GM23248 (cell line): ENCODE results near the gene SIVA1. TPM values are rescaled to one million over a fixed set of nuclear protein-coding genes. Genes with fewer than 3 reads are reported as not detected.

Experiments
- DNase-seq: peaks from one replicate; pipeline ENCODE4 v3.0.0-alpha.2; 2015
- H2AFZ ChIP-seq: fragments of 200-600 bp; sonication (generic); 2 replicates; pipeline ENCODE4 v1.6.1; 2016; ENCODE audit warnings: antibody characterized with exemption
- H3F3A ChIP-seq: fragments of 200-600 bp; sonication (generic); 2 replicates; pipeline ENCODE4 v1.6.1; 2016; ENCODE audit warnings: mild to moderate bottlenecking, antibody characterized with exemption, mixed run types; ENCODE audit not compliant: insufficient read depth
- H3K27ac ChIP-seq: fragments of 200-600 bp; sonication (generic); 2 replicates; pipeline ENCODE4 v1.5.1; 2016; ENCODE audit warnings: mild to moderate bottlenecking
- H3K27me3 ChIP-seq: fragments of 200-600 bp; sonication (generic); replicated peaks from 2 replicates; pipeline ENCODE4 v1.6.1; 2016; ENCODE audit warnings: mild to moderate bottlenecking; ENCODE audit not compliant: insufficient read depth
- H3K36me3 ChIP-seq: fragments of 200-600 bp; sonication (generic); 2 replicates; pipeline ENCODE4 v1.6.1; 2016; ENCODE audit warnings: low read depth, mild to moderate bottlenecking
- H3K4me1 ChIP-seq: fragments of 200-600 bp; sonication (generic); 2 replicates; pipeline ENCODE4 v1.6.1; 2016; ENCODE audit warnings: mild to moderate bottlenecking; ENCODE audit not compliant: insufficient read depth
- H3K4me2 ChIP-seq: fragments of 200-600 bp; sonication (generic); one replicate; pipeline ENCODE4 v1.6.1; 2016; ENCODE audit warnings: mild to moderate bottlenecking; ENCODE audit not compliant: unreplicated experiment
- H3K4me3 ChIP-seq: fragments of 200-600 bp; sonication (generic); 2 replicates; pipeline ENCODE4 v1.5.1; 2016; ENCODE audit warnings: mild to moderate bottlenecking
- H3K79me2 ChIP-seq: fragments of 200-600 bp; sonication (generic); 2 replicates; pipeline ENCODE4 v1.6.1; 2016; ENCODE audit warnings: mild to moderate bottlenecking; ENCODE audit not compliant: insufficient read depth
- H3K9ac ChIP-seq: fragments of 200-600 bp; sonication (generic); 2 replicates; pipeline ENCODE4 v1.6.1; 2016; ENCODE audit warnings: mild to moderate bottlenecking
- H3K9me2 ChIP-seq: fragments of 200-600 bp; sonication (generic); 2 replicates; pipeline ENCODE4 v1.6.1; 2016; ENCODE audit warnings: mixed run types, mild to moderate bottlenecking, moderate library complexity; ENCODE audit not compliant: insufficient read depth
- H3K9me3 ChIP-seq: fragments of 200-600 bp; sonication (generic); one replicate; pipeline ENCODE4 v1.6.1; 2017; ENCODE audit warnings: low read depth
- H4K20me1 ChIP-seq: fragments of 200-600 bp; sonication (generic); 2 replicates; pipeline ENCODE4 v1.6.0; 2016; ENCODE audit not compliant: insufficient read depth
- EZH2 ChIP-seq: fragments of 200-600 bp; sonication (generic); IDR thresholded peaks from 2 replicates; pipeline ENCODE4 v1.6.1; 2018; ENCODE audit warnings: antibody characterized with exemption, mild to moderate bottlenecking; ENCODE audit not compliant: insufficient read depth, poor library complexity, severe bottlenecking
- EZH2phosphoT487 ChIP-seq: fragments of 200-600 bp; sonication (generic); IDR thresholded peaks from 2 replicates; pipeline ENCODE4 v1.6.1; 2018; ENCODE audit warnings: antibody characterized with exemption, moderate library complexity, mild to moderate bottlenecking, low read depth; ENCODE audit not compliant: insufficient read depth
- WGBS, 2 experiments: methylation state at CpG; one replicate each; pipeline ENCODE4 v1.1.6; 2015 to 2017; ENCODE audit warnings: low lambda C conversion rate in 2 of 2, low coverage in 1 of 2; ENCODE audit errors: missing lambda C conversion rate in 2 of 2; 5-methylcytosine and 5-hydroxymethylcytosine counted together
- in situ Hi-C: fragments of 300-500 bp; cut with MboI; formaldehyde crosslinking; loops from 2 replicates; pipeline ENCODE4 v1.15.0; 2020
- polyA plus RNA-seq: library from polyadenylated mRNA; unstranded; fragments of >200 nt; fragmentation: Nextera tagmentation; extraction: Ambion mirVana; gene quantifications from 2 replicates; pipeline ENCODE4 v1.2.1, GENCODE V29; 2016
- total RNA-seq: library from RNA; depleted of rRNA; stranded (reverse); fragments of >200 nt; shearing (Covaris generic); gene quantifications from 2 replicates; pipeline ENCODE4 v1.2.3, GENCODE V29; 2014

The SIVA1 gene
- total and polyA plus RNA-seq, 2 experiments from 2014 or later = 132 to 174 TPM

DNA sequence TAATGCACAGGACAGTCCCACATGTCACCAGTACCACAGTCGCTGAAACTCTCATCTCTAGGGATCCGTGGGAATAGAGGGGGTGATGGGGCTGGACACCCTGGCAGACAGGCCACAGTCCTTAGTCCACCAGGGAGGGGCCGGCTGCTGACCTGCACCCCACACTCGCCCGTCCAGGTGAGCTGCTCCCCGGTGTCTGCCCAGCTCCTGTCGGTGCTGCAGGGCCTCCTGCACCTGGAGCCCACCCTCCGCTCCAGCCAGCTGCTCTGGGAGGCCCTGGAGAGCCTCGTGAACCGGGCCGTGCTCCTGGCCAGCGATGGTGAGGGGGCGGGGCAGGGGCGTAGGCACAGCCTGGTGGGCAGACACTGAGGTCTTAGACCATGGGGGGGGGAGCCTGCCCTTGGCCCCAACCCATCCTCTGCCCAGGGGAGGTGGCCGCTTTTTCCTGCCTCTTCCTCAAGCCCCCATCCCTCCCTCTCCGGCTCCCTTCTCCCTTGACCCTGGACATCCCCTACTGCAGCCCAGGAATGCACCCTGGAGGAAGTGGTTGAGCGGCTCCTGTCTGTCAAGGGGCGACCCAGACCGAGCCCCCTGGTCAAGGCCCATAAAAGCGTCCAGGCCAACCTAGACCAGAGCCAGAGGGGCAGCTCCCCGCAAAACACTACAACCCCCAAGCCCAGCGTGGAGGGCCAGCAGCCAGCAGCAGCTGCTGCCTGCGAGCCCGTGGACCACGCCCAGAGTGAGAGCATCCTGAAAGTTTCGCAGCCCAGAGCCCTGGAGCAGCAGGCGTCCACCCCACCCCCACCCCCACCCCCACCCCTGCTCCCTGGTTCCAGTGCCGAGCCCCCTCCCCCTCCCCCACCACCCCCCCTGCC lies 46.0 kb upstream of the SIVA1 start:
- H3K9me2 ChIP-seq = no peaks in the 10 kb centered on the region
- no peak overlapping the region for H3K4me2 ChIP-seq
- no peak overlapping the region for H3K4me3 ChIP-seq
- H3K27ac ChIP-seq = no peak overlapping the region
- no peaks in the 10 kb centered on the region for H3K4me1 ChIP-seq
- no peak overlapping the region for H2AFZ ChIP-seq
- H3K79me2 ChIP-seq = no peaks in the 10 kb centered on the region
- TF ChIP-seq EZH2phosphoT487 (no peak), EZH2 (no peak)
- no peaks in the 10 kb centered on the region for H3F3A ChIP-seq
- no peak overlapping the region for H3K9ac ChIP-seq
- DNase-seq = peak; percentile 67
- WGBS, 2 experiments = 38 to 49% methylated on average over 19 to 28 of the region's 28 CpGs
- H4K20me1 ChIP-seq = no peaks in the 10 kb centered on the region
- H3K9me3 ChIP-seq = no peaks in the 10 kb centered on the region
- in situ Hi-C loops = no loop called here
- no peaks in the 10 kb centered on the region for H3K36me3 ChIP-seq
- no peaks in the 10 kb centered on the region for H3K27me3 ChIP-seq

DNA sequence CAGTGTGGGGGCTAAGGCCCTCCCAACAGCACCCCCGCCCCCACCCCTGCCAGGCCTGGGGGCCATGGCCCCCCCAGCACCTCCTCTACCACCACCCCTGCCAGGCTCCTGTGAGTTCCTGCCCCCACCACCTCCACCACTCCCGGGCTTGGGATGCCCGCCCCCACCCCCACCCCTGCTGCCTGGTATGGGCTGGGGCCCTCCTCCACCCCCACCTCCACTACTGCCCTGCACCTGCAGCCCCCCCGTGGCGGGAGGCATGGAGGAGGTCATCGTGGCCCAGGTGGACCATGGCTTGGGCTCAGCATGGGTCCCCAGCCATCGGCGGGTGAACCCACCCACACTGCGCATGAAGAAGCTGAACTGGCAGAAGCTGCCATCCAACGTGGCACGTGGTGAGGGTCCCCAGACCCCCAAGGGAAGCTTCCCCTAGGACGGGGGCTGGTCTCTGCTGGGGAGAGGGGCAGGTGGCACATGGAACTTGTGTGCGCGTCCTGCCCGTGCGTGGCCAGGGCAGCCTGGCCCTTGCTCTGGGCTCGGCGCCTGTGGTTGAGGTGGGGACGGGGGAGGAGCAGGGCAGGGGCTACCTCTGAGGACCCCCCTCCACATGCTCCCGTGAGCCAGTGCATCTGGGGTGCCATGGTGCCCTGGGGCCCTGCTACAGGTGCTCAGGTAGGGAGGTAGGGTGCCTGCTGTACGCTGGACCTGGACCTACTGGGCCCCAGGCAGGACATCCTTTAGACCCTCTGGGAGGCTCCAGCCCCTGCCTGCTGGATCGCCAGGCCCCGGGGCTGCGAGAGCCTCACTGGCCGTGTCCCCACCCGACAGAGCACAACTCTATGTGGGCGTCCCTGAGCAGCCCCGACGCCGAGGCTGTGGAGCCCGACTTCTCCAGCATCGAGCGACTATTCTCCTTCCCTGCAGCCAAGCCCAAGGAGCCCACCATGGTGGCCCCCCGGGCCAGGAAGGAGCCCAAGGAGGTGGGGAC lies 45.0 kb upstream of the SIVA1 start:
- Histone ChIP-seq H3F3A (no peaks in the 10 kb centered on the region), H3K27ac (no peak overlapping the region), H3K79me2 (no peaks in the 10 kb centered on the region), H4K20me1 (no peaks in the 10 kb centered on the region), H3K4me2 (no peak overlapping the region), H3K4me1 (no peaks in the 10 kb centered on the region), H3K27me3 (no peaks in the 10 kb centered on the region), H3K9me2 (no peaks in the 10 kb centered on the region), H3K4me3 (no peak overlapping the region), H3K9ac (no peak overlapping the region), H2AFZ (no peak overlapping the region), H3K9me3 (no peaks in the 10 kb centered on the region), H3K36me3 (no peaks in the 10 kb centered on the region)
- TF ChIP-seq EZH2 (no peak), EZH2phosphoT487 (no peak)
- 43% methylated on average over 30 to 34 of the region's 34 CpGs for WGBS, 2 experiments
- in situ Hi-C loops = no loop called here
- no peak for DNase-seq

DNA sequence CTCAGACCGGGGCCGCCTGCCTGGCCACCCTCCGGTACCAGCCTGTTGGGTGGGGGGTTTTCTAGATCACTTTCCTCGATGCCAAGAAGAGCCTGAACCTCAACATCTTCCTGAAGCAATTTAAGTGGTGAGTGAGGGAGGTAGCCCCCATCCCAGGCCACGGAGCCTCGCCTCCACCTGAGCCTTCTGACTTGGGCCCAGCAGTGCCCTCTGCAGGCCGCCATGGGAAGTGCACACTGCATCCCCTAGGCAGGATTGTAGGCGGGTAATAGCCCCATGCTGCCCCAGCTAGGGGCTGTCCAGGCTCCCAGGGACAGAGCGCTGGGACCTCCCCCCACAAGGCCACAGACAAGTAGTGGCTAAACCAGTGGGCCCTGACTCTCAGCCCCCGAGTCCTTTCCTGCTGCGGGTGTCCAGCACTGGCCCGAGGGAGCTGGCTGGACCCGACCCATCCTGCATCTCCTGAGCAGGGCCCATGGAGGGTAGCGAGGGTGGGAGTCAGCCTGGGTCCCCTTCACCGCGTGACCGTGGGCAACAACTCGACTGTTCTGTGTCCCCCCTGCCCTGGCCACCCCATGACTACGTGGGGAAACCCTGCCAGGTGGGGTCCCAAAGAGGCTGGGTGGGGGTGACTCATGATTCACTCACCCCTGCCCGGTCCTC lies 44.2 kb upstream of the SIVA1 start:
- no peak overlapping the region for H3K27ac ChIP-seq
- H3K9ac ChIP-seq = no peak overlapping the region
- 44 to 53% methylated on average over 19 to 20 of the region's 20 CpGs for WGBS, 2 experiments
- no peaks in the 10 kb centered on the region for H3K9me3 ChIP-seq
- H3K4me1 ChIP-seq = no peaks in the 10 kb centered on the region
- peak; percentile 58 for DNase-seq
- no peak overlapping the region for H3K4me2 ChIP-seq
- no peak overlapping the region for H3K4me3 ChIP-seq
- H3K9me2 ChIP-seq = no peaks in the 10 kb centered on the region
- H3K36me3 ChIP-seq = no peaks in the 10 kb centered on the region; the same call in 1 of the 2 replicates
- TF ChIP-seq EZH2 = no peak
- no peak for TF ChIP-seq EZH2phosphoT487
- no peak overlapping the region for H2AFZ ChIP-seq
- no peaks in the 10 kb centered on the region for H4K20me1 ChIP-seq
- no peaks in the 10 kb centered on the region for H3K79me2 ChIP-seq
- in situ Hi-C loops = no loop called here
- H3F3A ChIP-seq = no peaks in the 10 kb centered on the region
- no peaks in the 10 kb centered on the region for H3K27me3 ChIP-seq

DNA sequence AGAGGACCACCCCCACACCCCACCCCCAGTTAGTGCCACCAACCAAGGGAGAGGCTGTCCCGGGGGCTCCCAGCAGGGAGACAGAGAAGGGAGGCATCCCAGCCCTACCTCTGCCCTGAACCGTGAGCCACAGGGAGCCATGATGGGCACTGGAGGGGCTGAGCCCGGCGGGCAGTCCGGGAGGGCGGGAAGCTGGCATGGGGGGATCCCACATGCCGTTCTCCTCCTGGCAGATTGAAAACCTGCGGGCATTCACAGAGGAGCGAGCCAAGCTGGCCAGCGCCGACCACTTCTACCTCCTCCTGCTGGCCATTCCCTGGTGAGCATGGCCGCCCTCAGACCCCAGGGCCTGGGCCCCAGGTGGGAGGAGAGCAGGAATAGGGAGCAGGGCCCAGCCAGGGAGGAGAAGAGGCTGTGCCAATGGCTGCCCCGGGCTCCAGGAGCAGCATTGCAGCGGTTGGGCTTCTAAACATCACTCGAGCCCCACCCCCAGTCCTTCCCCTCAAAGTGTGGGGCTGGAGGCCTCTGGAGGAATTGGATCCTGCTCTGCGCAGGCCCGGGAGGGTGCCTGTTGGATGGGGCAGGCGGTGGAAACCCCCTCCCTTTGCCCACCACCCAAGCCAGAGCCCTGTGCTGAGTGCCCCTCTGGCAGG lies 43.4 kb upstream of the SIVA1 start:
- Histone ChIP-seq H3K9me3 (no peaks in the 10 kb centered on the region), H3F3A (no peaks in the 10 kb centered on the region), H3K4me2 (no peak overlapping the region), H3K9ac (no peak overlapping the region), H2AFZ (no peak overlapping the region), H3K4me3 (no peak overlapping the region), H3K27ac (no peak overlapping the region), H3K79me2 (no peaks in the 10 kb centered on the region), H3K9me2 (no peaks in the 10 kb centered on the region), H3K27me3 (no peaks in the 10 kb centered on the region), H3K4me1 (no peaks in the 10 kb centered on the region), H3K36me3 (no peaks in the 10 kb centered on the region; the same call in 1 of the 2 replicates), H4K20me1 (no peaks in the 10 kb centered on the region)
- TF ChIP-seq EZH2phosphoT487 = no peak
- no peak for TF ChIP-seq EZH2
- WGBS, 2 experiments = 70 to 77% methylated on average over 16 to 18 of the region's 18 CpGs
- no peak for DNase-seq
- in situ Hi-C loops = no loop called here
